NCI-H1048 (cell line): Measurements from ENCODE around the gene IFT88.

ENCODE experiments used
- DNase-seq: peaks from one replicate; lab custom pipeline; 2025; lab: John Stamatoyannopoulos, UW

Gene IFT88

DNA sequence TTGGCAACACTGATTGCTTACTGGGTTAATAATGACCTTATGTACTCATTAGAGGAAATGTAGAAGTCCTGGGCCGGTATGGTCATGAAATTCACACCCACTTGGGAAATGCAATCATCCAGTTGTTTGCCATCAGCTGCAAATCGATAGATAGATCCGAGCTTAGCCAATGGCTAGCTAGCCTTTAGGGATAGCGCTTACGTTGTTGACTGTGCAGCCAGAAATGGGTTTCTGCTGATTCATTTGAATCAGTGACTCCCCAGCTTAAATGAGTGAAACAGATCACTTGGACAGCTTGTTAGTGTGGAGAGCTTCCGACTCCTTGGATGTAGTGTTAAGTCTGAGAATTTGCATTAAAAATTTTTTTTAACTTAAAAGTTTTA is 148.4 kb downstream of the IFT88 start:
- no peak for DNase-seq

DNA sequence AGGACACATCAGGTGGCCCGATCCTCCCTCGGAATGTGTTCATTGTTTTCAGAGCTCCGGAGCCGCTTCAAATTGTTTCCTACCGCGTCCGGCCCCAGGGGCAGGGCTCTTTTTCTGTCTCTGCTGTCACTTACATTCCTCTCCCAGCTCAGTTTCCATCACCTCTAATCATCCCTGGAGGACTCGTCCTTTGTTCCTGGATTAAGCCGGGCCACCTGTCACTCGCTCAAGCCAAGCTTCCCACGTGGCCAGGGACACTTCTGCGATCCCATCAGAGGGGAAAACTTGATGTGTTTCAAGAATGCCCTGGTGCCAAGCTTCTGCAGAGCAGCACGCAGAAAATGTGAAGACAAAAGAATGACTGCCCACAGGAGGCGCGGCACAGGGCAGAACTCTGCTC is 150.0 kb downstream of the IFT88 start:
- no peak for DNase-seq

DNA sequence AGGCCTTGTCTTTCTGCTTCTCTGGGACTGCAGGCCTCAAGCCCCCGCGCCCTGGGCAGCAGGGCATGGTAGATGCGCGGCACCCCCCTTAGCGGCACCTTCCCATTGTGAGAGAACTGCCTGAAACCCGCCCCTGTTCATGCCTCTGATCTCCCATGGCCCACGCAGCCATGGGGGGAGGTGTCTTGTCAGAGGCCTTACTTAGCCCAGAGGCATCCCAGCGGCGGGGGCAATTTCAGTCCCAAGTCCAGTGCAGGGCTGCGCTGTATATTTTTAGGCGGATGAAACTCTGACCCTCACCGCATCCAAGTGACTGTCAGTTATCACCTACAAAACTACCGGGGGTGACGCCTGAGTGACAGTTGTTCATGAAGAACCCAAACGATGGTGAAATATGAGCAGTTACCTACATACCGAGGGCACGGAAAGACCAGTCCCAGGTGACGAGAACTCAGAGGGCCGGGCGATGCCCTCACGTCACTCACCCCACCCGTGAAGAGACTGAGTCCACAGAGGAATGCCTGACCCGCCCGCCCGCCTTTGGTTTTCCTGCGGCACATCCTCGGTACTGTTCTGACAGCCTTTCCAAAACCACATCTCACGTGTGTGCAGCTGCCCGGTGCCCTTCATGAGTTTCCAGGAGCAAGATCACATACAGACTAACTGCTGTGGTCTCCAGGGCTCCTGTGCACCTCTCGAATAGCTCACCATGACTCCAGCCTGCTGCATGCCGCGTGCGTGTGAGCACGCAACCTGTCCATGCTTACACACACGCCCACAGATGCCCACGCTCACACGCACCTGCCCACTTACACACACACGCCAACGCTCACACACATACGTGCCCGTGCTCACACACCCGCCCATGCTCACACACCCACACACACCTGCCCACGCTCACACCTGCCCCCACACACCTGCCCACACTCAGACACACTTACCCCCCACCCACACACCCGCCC is 150.9 kb downstream of the IFT88 start:
- no peak for DNase-seq

DNA sequence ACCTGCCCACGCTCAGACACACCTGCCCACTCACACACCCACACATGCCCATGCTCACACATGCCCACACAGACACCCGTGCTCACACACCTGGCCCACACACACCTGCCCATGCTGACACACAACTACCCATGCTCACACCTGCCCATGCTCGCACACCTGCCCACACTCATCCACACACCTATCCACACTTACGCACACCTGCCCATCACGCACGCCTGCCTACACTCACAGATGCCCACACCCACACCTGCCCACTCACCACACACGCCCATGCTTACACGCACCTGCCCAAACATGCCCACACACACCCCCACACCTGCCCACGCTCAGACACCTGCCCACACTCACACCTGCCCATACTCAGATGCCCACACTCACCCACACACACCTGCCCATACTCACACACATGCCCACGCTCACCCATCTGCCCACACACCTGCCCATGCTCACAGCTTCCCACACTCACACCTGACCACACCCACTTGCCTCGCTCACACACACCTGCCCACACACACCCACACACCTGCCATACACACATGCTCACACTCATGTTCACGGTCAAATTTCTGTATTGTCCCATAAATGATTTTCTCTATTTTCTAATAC is 152.1 kb downstream of the IFT88 start:
- no peak for DNase-seq

DNA sequence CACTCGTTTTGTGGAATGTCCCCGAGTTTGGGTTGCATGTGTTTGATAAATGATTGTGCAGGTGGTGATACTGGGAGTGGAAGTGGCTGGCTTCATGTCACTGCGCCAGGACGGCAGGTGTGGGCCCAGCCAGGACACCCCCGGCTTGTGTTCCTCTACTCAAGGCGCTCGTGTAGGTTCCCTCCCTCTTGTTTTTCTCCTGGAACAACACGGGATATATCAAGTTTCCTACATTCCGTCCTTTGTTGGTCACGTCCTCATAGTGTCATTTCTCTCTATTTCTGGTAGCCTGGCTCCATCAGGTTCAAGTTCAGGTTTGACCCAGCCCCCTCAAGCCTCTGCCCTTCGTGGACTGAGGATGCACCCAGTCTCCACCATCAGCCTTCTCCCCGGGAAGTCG is 152.8 kb downstream of the IFT88 start:
- no peak for DNase-seq

DNA sequence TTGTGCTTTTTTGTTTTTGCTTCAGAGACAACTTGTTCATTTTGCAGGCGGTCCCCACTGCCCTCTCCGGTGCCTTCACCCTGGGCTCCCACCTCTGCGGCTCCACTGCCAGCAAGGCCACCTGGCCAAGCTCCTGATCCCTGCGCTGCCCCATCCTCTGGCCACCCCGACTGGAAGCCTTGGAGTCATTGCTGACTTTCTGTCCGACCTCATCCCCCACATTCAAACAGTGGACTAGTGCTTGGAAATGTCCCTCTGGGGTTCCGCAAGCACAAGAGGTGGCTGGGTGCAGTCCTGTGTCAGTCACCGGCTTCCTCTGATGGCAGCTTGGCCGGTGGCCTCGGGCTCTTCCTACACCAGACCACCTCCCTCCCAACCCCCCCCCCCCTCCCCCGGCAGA is 153.5 kb downstream of the IFT88 start:
- no peak for DNase-seq

DNA sequence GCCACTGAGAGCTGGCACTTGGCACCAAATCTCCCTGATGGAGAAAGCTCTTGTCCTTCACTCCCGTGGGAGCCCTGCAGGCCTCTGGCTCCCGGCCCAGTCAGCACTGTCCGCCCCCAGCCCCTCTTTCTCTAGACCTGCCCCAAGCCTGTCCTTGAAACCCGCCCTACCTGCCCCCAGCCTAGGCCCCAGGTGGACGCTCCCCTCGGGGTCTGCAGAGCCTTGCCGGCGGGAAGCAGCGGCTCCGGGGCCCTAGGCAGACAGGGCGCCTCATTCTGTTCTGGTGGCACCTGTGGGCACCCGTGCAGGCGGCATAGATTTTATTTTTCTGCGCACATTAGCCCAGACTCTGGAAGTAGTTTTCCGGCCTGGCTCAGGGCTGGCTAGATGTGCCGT is 154.1 kb downstream of the IFT88 start:
- DNase-seq: no peak

DNA sequence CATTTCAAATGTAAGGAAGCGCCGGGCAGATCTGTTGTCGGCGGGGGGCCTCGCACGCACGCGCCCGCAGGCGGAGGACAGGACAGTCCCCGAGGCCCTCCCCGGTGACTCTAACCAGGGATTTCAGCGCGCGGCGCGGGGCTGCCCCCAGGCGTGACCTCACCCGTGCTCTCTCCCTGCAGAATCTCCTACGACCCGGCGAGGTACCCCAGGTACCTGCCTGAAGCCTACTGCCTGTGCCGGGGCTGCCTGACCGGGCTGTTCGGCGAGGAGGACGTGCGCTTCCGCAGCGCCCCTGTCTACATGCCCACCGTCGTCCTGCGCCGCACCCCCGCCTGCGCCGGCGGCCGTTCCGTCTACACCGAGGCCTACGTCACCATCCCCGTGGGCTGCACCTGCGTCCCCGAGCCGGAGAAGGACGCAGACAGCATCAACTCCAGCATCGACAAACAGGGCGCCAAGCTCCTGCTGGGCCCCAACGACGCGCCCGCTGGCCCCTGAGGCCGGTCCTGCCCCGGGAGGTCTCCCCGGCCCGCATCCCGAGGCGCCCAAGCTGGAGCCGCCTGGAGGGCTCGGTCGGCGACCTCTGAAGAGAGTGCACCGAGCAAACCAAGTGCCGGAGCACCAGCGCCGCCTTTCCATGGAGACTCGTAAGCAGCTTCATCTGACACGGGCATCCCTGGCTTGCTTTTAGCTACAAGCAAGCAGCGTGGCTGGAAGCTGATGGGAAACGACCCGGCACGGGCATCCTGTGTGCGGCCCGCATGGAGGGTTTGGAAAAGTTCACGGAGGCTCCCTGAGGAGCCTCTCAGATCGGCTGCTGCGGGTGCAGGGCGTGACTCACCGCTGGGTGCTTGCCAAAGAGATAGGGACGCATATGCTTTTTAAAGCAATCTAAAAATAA is 154.7 kb downstream of the IFT88 start:
- no peak for DNase-seq

DNA sequence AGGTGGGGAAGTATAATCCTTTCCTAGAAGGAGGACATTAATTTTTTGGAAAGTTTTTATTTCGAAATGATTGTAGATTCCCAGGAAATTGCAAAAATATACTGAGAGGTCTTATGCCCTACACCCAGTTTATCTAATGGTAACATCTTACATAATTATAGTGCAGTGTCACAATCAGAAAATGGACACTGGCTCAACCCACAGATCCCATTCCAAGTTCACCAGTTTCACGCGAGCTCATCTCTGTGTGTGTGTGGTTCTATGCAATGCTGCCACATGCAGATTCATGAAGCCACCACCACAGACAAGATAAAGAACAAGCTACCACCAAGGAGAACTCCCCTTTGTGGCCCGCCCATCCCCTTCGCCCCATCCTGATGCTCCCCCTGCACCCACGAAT is 160.9 kb downstream of the IFT88 start:
- no peak for DNase-seq

DNA sequence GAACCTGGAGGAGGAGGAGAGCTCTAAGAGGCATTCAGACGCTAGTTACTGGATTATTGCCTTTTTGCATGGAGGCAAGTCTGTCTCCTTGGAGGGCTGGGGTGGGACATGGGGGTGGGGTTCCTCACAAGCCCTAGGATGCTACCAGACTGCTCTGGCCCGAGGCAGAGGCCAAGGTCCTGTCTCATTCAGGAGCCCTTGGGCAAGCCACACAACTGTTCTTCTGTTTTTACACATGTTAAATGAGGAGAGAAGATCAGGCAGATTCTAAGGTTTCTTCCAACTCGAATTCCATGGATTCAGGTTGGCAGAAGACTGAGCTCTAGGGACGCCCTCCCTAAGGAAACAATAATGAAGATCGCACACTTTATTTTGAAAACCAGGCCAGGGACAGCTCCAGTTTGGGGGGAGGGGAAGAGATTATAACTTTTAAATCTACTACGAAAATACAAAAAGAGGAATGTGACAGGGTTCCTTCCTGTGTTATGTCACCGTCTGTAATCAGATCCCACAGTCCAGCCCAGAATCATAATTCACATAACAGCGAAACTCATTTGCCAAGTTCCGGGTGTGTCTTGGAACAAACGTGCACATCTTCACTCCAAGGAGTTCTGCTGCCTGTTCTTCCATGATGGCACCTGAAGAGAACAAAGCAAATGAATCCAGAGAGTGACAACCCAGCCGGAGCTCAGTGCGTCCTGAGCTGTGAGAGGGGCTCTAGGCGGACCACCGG is 161.8 kb downstream of the IFT88 start:
- no peak for DNase-seq

DNA sequence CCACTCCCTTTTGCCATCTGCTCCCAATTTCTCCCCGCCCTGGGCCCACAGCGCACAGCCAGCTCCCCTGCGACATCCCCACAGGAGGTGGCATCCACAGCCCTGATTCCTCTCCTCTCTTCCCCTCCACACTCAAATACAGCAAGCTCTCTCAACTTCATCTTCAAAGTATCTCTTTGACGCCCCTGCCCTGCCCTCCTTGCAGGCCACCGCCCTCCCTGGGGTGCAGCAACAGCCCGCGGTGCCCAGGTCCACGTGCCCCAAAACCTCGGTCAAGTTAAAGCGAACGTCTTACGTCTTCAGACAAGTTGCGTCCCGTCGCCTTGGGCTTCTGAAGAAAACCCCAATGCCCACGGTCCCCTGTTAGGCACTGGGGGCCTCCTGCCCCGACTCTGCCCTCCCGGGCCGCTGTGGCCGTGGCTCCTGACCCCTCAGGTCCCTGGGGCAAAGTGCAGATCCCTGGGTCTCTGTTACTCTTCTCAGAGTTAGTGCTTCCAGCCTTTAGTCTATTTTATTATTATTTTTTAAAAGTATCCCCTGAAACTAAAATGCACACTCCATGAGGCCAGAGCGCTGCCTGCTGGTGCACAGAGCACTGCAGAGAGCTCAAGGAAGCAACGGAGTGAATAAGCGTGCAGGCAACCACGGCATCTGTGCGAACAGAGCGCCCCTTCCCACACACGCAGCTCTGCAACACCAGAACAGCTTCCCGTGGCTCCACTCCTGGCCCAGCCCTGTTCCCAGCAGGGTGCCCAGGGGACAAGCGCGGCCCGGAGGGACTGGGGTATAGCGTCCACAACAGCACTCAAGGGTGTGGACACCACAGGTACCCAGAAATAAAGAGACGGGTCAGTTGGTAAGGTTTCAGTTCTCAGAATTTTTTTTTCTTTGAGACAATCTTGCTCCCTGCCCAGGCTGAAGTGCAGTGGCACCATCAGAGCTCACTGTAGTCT is 163.0 kb downstream of the IFT88 start:
- no peak for DNase-seq

DNA sequence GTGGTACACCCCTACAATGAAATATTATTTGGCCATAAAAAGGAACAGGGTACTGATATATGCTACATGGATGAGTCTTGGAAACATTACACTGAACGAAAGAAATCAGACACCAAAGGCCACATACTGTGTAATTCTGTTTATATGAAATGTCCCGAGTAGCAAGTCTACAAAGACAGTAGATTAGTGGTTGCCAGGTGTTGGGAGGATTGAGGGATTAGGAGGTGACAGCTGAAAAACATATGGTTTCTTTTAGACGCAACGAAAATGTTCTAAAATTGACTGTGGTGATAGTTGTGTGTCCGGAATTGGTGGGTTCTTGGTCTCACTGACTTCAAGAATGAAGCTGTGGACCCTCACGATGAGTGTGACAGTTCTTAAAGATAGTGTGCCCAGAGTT is 171.7 kb downstream of the IFT88 start:
- DNase-seq: no peak

DNA sequence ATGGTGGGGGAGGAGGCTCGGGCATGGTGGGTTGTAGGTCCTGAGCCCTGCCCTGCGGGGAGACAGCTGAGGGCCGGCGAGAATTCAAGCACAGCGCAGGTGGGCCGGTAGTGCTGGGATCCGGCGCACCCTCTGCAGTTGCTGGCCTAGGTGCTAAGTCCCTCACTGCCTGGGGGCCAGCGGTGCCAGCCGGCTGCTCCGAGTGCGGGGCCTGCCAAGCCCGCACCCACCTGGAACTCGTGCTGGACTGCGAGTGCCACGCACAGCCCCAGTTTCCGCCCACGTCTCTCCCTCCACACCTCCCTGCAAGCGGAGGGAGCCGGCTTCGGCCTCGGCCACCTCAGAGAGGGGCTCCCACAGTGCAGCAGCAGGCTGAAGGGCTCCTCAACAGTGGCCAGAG is 173.1 kb downstream of the IFT88 start:
- no peak for DNase-seq
